Ascending aorta (tissue), 2 donors: ENCODE results near the gene DENND1B. TPM values are rescaled to one million over a fixed set of nuclear protein-coding genes. Genes with fewer than 3 reads are reported as not detected.

Experiments
- DNase-seq, 2 donors: peaks; one replicate each; pipeline ENCODE4 v3.0.0-alpha.2; 2019; ENCODE audit warnings: low spot score in 2 of 2
- H3K27ac ChIP-seq, 2 donors: fragments of 200-600 bp; sonication (generic); one replicate each; pipeline ENCODE4 v1.5.1; 2016 to 2017; ENCODE audit warnings: mild to moderate bottlenecking in 1 of 2
- H3K27me3 ChIP-seq: fragments of 200-600 bp; sonication (generic); one replicate; pipeline ENCODE4 v1.5.1; 2017
- H3K36me3 ChIP-seq, 2 donors: fragments of 200-600 bp; sonication (generic); one replicate each; pipeline ENCODE4 v1.5.1; 2016
- H3K4me1 ChIP-seq, 2 donors: fragments of 200-600 bp; sonication (generic); one replicate each; pipeline ENCODE4 v1.5.1; 2016 to 2017; ENCODE audit warnings: mild to moderate bottlenecking in 1 of 2
- H3K4me3 ChIP-seq, 2 donors: fragments of 200-600 bp; sonication (generic); one replicate each; pipeline ENCODE4 v1.5.1; 2016 to 2017; ENCODE audit warnings: mild to moderate bottlenecking in 1 of 2
- H3K9me3 ChIP-seq, 2 donors: fragments of 200-600 bp; sonication (generic); one replicate each; pipeline ENCODE4 v1.5.1; 2016
- CTCF ChIP-seq, 3 experiments: fragments of 200-600 bp in 2 of 3; fragments of 450-650 bp in 1 of 3; sonication (generic) in 2 of 3; IDR thresholded peaks; one replicate each; pipeline ENCODE4 v1.5.1; 2016 to 2019; ENCODE audit warnings: antibody characterized with exemption in 3 of 3, mild to moderate bottlenecking in 1 of 3, moderate library complexity in 1 of 3
- intact Hi-C: fragments of 100-400 bp; cut with DNase I; formaldehyde crosslinking; loops from one replicate; pipeline ENCODE4 v1.15.1; 2023
- total RNA-seq: library from RNA; depleted of rRNA; stranded (reverse); fragments of >200 nt; gene quantifications from one replicate; pipeline ENCODE4 v1.1.0, GENCODE V29; 2016

The DENND1B gene
- total RNA-seq, 1 donor from 2014 or later = 12.2 TPM

DNA sequence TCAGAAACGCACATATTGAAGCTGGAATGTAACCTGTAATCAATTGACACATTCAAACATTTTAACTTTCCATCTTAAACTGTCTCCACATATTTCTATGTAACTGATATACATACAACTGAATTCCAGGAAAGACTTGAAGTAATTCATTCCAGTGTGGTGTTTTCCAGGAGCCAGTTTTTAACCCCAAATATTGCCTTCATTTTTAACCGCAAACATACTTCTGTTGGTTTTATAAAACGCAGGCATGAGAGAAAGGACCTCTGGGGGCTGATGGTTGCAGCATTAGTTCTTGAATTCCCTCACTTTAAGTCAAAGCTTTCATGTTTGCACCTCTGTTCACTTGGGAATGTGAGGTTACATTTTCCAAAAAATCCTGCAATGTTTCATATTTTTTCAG lies 303.1 kb downstream of the DENND1B start:
- H3K9me3 ChIP-seq = no peaks in the 10 kb centered on the region
- H3K27me3 ChIP-seq = no peaks in the 10 kb centered on the region
- no peak overlapping the region for H3K4me3 ChIP-seq
- intact Hi-C loops = no loop called here
- TF ChIP-seq CTCF (IDR thresholded peaks at IDR 0.05) = no peak
- H3K27ac ChIP-seq = no peak overlapping the region
- no peaks in the 10 kb centered on the region for H3K36me3 ChIP-seq
- DNase-seq = no peak
- H3K4me1 ChIP-seq = no peaks in the 10 kb centered on the region

DNA sequence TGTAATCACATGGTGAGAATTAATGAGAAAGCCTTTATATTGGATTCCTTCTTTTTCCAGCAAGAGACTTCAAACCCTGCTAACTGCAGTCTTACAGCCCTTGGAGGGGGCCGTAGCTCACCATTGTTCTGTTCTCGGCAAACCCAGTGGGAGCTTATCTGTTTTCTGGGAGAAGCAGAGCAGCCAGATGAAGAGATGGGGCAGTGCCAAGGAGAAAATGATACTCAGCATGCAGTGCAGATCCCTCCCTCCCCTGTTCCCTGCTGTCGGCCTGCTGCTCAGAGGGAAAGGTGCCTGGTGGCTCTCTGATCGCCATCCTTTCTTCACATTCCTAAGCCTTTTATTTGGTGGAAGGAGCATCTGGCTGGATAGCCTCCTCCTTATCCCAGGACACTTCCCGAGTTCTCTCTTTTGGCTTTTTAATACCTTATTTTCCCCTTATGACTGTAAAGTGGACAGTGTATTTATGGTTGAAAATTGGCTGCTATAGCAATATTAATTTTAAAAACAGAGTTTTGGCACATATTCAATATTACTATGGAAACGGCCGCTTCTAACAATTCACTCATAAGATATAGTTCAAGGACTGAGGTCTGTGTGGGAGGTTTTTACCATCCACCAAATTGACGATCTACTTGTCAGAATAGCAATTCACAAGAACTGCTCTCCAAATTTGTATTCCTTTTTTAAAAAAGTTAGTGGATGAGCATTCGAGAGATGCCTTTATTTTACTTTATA lies 303.9 kb downstream of the DENND1B start:
- H3K4me1 ChIP-seq = no peaks in the 10 kb centered on the region
- H3K4me3 ChIP-seq = no peak overlapping the region
- H3K9me3 ChIP-seq = no peaks in the 10 kb centered on the region
- DNase-seq = no peak
- no peaks in the 10 kb centered on the region for H3K36me3 ChIP-seq
- no peak overlapping the region for H3K27ac ChIP-seq
- TF ChIP-seq CTCF (IDR thresholded peaks at IDR 0.05) = no peak
- H3K27me3 ChIP-seq = no peaks in the 10 kb centered on the region
- intact Hi-C loops = no loop called here

- no peak overlapping the region for H3K27ac ChIP-seq
- no peaks in the 10 kb centered on the region for H3K36me3 ChIP-seq
- TF ChIP-seq CTCF (IDR thresholded peaks at IDR 0.05) = no peak
- no peak for DNase-seq
- H3K9me3 ChIP-seq = no peaks in the 10 kb centered on the region
- no peaks in the 10 kb centered on the region for H3K4me1 ChIP-seq
- intact Hi-C loops = no loop called here
- H3K4me3 ChIP-seq = no peak overlapping the region
- H3K27me3 ChIP-seq = no peaks in the 10 kb centered on the region
Observed at GRCh38 chr1:197470330-197470729, 304.9 kb downstream of the DENND1B start.

GRCh38 chr1:197469620-197470210 lies 305.6 kb downstream of the DENND1B start:
- Histone ChIP-seq H3K4me3 (no peak overlapping the region), H3K36me3 (no peaks in the 10 kb centered on the region), H3K27me3 (no peaks in the 10 kb centered on the region), H3K9me3 (no peaks in the 10 kb centered on the region), H3K27ac (no peak overlapping the region), H3K4me1 (no peaks in the 10 kb centered on the region)
- no peak for DNase-seq
- TF ChIP-seq CTCF (IDR thresholded peaks at IDR 0.05) = no peak
- intact Hi-C loops = no loop called here

GRCh38 chr1:197468543-197469175 lies 306.6 kb downstream of the DENND1B start:
- TF ChIP-seq CTCF (IDR thresholded peaks at IDR 0.05) = no peak
- Histone ChIP-seq H3K4me1 (peaks cover 0 to 2% of the 10 kb centered on the region in 2 donors), H3K27ac (no peak overlapping the region), H3K4me3 (no peak overlapping the region), H3K27me3 (no peaks in the 10 kb centered on the region), H3K9me3 (no peaks in the 10 kb centered on the region), H3K36me3 (no peaks in the 10 kb centered on the region)
- intact Hi-C loops = no loop called here
- DNase-seq = no peak
